ENCODE results near the gene BUD13. TPM values are rescaled to one million over a fixed set of nuclear protein-coding genes. Genes with fewer than 3 reads are reported as not detected.

Gene BUD13
- total and polyA plus RNA-seq, 9 of the 15 experiments (the other 6 are each of a cell fraction or from before 2014, with no cell fraction given): 9.5 to 34.1 (median 27.1) TPM

DNA sequence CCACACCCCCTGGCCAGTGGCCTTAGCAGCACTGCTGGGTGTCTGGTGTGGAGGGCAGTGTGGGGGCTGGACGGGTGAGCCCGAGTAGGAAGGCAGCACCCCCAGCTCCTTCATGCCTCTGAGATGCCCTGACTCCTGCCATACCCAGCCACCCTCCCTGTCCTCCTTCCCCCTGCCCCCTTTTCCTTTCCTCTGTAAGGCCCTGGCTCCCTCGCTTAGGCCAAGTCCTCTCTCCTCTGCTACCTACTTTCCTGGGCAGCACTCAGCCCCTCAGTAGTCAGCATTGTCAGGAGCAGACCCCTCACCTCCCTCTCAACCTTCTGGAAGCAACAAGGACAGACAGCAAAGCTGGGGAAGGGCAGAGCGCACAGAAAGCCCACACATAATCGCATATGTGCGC, 48.0 kb downstream of the BUD13 start (continued):
- TF ChIP-seq, protein P1, sequence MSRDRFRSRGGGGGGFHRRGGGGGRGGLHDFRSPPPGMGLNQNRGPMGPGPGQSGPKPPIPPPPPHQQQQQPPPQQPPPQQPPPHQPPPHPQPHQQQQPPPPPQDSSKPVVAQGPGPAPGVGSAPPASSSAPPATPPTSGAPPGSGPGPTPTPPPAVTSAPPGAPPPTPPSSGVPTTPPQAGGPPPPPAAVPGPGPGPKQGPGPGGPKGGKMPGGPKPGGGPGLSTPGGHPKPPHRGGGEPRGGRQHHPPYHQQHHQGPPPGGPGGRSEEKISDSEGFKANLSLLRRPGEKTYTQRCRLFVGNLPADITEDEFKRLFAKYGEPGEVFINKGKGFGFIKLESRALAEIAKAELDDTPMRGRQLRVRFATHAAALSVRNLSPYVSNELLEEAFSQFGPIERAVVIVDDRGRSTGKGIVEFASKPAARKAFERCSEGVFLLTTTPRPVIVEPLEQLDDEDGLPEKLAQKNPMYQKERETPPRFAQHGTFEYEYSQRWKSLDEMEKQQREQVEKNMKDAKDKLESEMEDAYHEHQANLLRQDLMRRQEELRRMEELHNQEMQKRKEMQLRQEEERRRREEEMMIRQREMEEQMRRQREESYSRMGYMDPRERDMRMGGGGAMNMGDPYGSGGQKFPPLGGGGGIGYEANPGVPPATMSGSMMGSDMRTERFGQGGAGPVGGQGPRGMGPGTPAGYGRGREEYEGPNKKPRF (IDR thresholded peaks at IDR 0.05; ENCODE audit: low read depth, low read length): no peak
- no peak for TF ChIP-seq ZNF124 (CRISPR knock-in tag; IDR thresholded peaks at IDR 0.05)
- TF ChIP-seq, protein P2, sequence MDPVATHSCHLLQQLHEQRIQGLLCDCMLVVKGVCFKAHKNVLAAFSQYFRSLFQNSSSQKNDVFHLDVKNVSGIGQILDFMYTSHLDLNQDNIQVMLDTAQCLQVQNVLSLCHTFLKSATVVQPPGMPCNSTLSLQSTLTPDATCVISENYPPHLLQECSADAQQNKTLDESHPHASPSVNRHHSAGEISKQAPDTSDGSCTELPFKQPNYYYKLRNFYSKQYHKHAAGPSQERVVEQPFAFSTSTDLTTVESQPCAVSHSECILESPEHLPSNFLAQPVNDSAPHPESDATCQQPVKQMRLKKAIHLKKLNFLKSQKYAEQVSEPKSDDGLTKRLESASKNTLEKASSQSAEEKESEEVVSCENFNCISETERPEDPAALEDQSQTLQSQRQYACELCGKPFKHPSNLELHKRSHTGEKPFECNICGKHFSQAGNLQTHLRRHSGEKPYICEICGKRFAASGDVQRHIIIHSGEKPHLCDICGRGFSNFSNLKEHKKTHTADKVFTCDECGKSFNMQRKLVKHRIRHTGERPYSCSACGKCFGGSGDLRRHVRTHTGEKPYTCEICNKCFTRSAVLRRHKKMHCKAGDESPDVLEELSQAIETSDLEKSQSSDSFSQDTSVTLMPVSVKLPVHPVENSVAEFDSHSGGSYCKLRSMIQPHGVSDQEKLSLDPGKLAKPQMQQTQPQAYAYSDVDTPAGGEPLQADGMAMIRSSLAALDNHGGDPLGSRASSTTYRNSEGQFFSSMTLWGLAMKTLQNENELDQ (CRISPR knock-in tag; IDR thresholded peaks at IDR 0.05; ENCODE audit: borderline replicate concordance): no peak
- TF ChIP-seq RFX7 (CRISPR knock-in tag; IDR thresholded peaks at IDR 0.05): no peak
- no peak for TF ChIP-seq MYC (IDR thresholded peaks at IDR 0.05; ENCODE audit: low read depth, low read length)
- TF ChIP-seq MYC (CRISPR knock-in tag; IDR thresholded peaks at IDR 0.05; ENCODE audit: borderline replicate concordance, low read depth): no peak
- TF ChIP-seq ETV5 (CRISPR knock-in tag; IDR thresholded peaks at IDR 0.05; ENCODE audit: low read depth): no peak
- TF ChIP-seq, protein P3, sequence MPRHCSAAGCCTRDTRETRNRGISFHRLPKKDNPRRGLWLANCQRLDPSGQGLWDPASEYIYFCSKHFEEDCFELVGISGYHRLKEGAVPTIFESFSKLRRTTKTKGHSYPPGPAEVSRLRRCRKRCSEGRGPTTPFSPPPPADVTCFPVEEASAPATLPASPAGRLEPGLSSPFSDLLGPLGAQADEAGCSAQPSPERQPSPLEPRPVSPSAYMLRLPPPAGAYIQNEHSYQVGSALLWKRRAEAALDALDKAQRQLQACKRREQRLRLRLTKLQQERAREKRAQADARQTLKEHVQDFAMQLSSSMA (CRISPR knock-in tag; IDR thresholded peaks at IDR 0.05): no peak
- TF ChIP-seq, protein P4, sequence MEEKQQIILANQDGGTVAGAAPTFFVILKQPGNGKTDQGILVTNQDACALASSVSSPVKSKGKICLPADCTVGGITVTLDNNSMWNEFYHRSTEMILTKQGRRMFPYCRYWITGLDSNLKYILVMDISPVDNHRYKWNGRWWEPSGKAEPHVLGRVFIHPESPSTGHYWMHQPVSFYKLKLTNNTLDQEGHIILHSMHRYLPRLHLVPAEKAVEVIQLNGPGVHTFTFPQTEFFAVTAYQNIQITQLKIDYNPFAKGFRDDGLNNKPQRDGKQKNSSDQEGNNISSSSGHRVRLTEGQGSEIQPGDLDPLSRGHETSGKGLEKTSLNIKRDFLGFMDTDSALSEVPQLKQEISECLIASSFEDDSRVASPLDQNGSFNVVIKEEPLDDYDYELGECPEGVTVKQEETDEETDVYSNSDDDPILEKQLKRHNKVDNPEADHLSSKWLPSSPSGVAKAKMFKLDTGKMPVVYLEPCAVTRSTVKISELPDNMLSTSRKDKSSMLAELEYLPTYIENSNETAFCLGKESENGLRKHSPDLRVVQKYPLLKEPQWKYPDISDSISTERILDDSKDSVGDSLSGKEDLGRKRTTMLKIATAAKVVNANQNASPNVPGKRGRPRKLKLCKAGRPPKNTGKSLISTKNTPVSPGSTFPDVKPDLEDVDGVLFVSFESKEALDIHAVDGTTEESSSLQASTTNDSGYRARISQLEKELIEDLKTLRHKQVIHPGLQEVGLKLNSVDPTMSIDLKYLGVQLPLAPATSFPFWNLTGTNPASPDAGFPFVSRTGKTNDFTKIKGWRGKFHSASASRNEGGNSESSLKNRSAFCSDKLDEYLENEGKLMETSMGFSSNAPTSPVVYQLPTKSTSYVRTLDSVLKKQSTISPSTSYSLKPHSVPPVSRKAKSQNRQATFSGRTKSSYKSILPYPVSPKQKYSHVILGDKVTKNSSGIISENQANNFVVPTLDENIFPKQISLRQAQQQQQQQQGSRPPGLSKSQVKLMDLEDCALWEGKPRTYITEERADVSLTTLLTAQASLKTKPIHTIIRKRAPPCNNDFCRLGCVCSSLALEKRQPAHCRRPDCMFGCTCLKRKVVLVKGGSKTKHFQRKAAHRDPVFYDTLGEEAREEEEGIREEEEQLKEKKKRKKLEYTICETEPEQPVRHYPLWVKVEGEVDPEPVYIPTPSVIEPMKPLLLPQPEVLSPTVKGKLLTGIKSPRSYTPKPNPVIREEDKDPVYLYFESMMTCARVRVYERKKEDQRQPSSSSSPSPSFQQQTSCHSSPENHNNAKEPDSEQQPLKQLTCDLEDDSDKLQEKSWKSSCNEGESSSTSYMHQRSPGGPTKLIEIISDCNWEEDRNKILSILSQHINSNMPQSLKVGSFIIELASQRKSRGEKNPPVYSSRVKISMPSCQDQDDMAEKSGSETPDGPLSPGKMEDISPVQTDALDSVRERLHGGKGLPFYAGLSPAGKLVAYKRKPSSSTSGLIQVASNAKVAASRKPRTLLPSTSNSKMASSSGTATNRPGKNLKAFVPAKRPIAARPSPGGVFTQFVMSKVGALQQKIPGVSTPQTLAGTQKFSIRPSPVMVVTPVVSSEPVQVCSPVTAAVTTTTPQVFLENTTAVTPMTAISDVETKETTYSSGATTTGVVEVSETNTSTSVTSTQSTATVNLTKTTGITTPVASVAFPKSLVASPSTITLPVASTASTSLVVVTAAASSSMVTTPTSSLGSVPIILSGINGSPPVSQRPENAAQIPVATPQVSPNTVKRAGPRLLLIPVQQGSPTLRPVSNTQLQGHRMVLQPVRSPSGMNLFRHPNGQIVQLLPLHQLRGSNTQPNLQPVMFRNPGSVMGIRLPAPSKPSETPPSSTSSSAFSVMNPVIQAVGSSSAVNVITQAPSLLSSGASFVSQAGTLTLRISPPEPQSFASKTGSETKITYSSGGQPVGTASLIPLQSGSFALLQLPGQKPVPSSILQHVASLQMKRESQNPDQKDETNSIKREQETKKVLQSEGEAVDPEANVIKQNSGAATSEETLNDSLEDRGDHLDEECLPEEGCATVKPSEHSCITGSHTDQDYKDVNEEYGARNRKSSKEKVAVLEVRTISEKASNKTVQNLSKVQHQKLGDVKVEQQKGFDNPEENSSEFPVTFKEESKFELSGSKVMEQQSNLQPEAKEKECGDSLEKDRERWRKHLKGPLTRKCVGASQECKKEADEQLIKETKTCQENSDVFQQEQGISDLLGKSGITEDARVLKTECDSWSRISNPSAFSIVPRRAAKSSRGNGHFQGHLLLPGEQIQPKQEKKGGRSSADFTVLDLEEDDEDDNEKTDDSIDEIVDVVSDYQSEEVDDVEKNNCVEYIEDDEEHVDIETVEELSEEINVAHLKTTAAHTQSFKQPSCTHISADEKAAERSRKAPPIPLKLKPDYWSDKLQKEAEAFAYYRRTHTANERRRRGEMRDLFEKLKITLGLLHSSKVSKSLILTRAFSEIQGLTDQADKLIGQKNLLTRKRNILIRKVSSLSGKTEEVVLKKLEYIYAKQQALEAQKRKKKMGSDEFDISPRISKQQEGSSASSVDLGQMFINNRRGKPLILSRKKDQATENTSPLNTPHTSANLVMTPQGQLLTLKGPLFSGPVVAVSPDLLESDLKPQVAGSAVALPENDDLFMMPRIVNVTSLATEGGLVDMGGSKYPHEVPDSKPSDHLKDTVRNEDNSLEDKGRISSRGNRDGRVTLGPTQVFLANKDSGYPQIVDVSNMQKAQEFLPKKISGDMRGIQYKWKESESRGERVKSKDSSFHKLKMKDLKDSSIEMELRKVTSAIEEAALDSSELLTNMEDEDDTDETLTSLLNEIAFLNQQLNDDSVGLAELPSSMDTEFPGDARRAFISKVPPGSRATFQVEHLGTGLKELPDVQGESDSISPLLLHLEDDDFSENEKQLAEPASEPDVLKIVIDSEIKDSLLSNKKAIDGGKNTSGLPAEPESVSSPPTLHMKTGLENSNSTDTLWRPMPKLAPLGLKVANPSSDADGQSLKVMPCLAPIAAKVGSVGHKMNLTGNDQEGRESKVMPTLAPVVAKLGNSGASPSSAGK (IDR thresholded peaks at IDR 0.05): no peak
- TF ChIP-seq HDAC8 (tag; IDR thresholded peaks at IDR 0.05): no peak
